ENCODE measurements around the gene FBLL1. TPM values are rescaled to one million over a fixed set of nuclear protein-coding genes. Genes with fewer than 3 reads are reported as not detected.

Gene FBLL1
- under 1 TPM; 0.15 to 0.29 TPM for total RNA-seq

GRCh38 chr5:168528521-168529373 lies at the start of gene FBLL1:
Gene FBLL1, plus strand, starts transcription at chr5:168529305. Its CDS starts 200 bp downstream, at chr5:168529505.
- H3K36me3 Mint-ChIP-seq: peaks cover 15% of the 10 kb centered on the region
- DNase-seq: peak; percentile 40
- H3K27ac Mint-ChIP-seq: no peak within 1 kb of the TSS
- H3K4me1 Mint-ChIP-seq (ENCODE audit: low read depth): peaks cover 10% of the 10 kb centered on the region
- CTCF ChIA-PET: no interaction called here
- POLR2A ChIA-PET: no interaction called here
- no peaks in the 10 kb centered on the region for H3K9me3 Mint-ChIP-seq
- H3K4me3 Mint-ChIP-seq: peak within 1 kb of the TSS; percentile 61
- intact Hi-C loops (cut with micrococcal nuclease): no loop called here
- peaks cover 35% of the 10 kb centered on the region for H3K27me3 Mint-ChIP-seq

DNA sequence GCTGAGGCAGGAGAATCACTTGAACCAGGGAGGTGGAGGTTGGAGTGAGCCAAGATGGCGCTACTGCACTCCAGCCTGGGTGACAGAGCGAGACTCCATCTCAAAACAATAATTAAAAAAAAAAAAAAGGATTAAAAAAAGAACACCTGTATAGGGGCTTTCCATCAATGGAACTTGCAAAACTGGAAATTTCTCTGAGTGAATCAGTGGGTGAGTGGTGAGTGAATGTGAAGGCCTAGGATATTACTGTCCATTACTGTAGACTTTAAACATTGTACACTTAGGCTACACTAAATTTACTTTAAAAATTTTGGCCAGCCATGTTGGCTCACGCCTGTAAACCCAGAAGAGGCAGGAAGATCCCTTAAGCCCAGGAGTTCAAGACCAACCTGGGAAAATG lies 48.5 kb upstream of the FBLL1 start:
- Mint-ChIP-seq H3K4me1 (ENCODE audit: low read depth) (peaks cover 10% of the 10 kb centered on the region), H3K9me3 (no peaks in the 10 kb centered on the region), H3K27ac (no peak overlapping the region), H3K36me3 (no peaks in the 10 kb centered on the region), H3K4me3 (no peak overlapping the region), H3K27me3 (no peaks in the 10 kb centered on the region)
- ChIA-PET CTCF (no interaction called here), POLR2A (no interaction called here)
- intact Hi-C loops (cut with micrococcal nuclease): no loop called here
- no peak for DNase-seq

GRCh38 chr5:168481330-168481788 lies 47.7 kb upstream of the FBLL1 start:
- Mint-ChIP-seq H3K4me1 (ENCODE audit: low read depth) (peaks cover 18% of the 10 kb centered on the region), H3K27me3 (no peaks in the 10 kb centered on the region), H3K27ac (no peak overlapping the region), H3K36me3 (peaks cover 1% of the 10 kb centered on the region), H3K4me3 (no peak overlapping the region), H3K9me3 (no peaks in the 10 kb centered on the region)
- CTCF ChIA-PET: interaction anchor here (1.6 to 1.8 kb wide), 2 partner anchors 19 to 211 kb away, joined by 4 to 6 read pairs; no protein-coding TSS in a partner anchor
- DNase-seq: peak; percentile 13
- intact Hi-C loops (cut with micrococcal nuclease): no loop called here
- POLR2A ChIA-PET: no interaction called here

GRCh38 chr5:168482361-168482760 lies 46.7 kb upstream of the FBLL1 start:
- intact Hi-C loops (cut with micrococcal nuclease): no loop called here
- no peaks in the 10 kb centered on the region for H3K27me3 Mint-ChIP-seq
- H3K9me3 Mint-ChIP-seq: no peaks in the 10 kb centered on the region
- POLR2A ChIA-PET: no interaction called here
- H3K27ac Mint-ChIP-seq: no peak overlapping the region
- H3K4me1 Mint-ChIP-seq (ENCODE audit: low read depth): peaks cover 22% of the 10 kb centered on the region
- CTCF ChIA-PET: interaction anchor here (1.0 to 1.8 kb wide), 3 partner anchors 20 to 213 kb away, joined by 3 to 6 read pairs (median 4); no protein-coding TSS in a partner anchor
- peaks cover 3% of the 10 kb centered on the region for H3K36me3 Mint-ChIP-seq
- no peak for DNase-seq
- H3K4me3 Mint-ChIP-seq: no peak overlapping the region

DNA sequence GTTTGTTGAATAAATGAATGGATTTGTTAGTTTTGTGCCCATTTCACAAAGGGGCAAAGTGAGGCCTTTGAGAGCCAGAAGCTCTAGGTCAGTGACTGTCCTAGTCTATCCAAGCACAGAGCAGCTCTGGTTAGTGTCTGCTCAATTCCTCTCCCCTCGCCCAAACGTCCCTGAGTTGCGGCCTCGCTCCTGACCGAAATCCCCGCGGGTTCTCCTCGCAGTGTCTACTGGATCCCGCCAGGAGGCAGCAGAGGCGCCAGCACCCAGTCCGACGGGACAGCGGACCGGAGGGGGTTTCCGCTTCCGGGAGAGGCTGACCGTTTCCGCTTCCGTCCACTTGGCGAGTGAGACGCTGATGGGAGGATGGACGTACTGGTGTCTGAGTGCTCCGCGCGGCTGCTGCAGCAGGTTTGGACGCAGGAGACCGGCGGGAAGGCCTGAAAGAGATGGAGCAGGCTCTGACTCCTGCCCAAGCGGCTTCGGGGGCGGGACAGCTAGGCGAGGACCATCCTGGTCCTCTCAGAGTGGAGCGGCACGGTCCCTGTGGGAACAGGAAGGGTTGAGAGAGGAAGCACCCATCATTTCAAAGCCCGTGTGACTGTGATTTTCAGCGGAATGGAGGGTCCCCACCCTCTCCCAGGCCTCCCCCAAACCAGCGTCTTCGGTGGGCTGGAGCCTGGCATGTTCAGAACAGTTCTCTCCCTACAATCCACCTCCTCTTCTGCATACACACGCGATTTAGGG lies 42.8 kb upstream of the FBLL1 start, which contains the start of gene RARS1:
TSS of gene RARS1 (plus strand) at position 336 of the 744 bp plus-strand sequence. CDS start at position 364, 28 bp downstream.
- Mint-ChIP-seq H3K36me3 (peaks cover 25% of the 10 kb centered on the region), H3K4me3 (peak within 1 kb of the TSS; percentile 99), H3K4me1 (ENCODE audit: low read depth) (peaks cover 37% of the 10 kb centered on the region)

GRCh38 chr5:168489059-168489458 lies 40.0 kb upstream of the FBLL1 start:
- ChIA-PET CTCF (no interaction called here), POLR2A (no interaction called here)
- Mint-ChIP-seq H3K4me1 (ENCODE audit: low read depth) (peaks cover 35% of the 10 kb centered on the region), H3K36me3 (peaks cover 47% of the 10 kb centered on the region), H3K4me3 (no peak overlapping the region), H3K9me3 (no peaks in the 10 kb centered on the region), H3K27ac (no peak overlapping the region), H3K27me3 (no peaks in the 10 kb centered on the region)
- no peak for DNase-seq
- intact Hi-C loops (cut with micrococcal nuclease): loop anchor here (5.0 kb wide), 1 partner anchor 1823 kb away; no protein-coding TSS in a partner anchor

More for the DNA sequence above, 42.8 kb upstream of the FBLL1 start, which contains the start of gene RARS1:
- ChIA-PET CTCF (interaction anchor here (0.8 to 2.8 kb wide), 5 partner anchors 10 to 217 kb away, joined by 3 to 20 read pairs (median 4); no protein-coding TSS in a partner anchor), POLR2A (interaction anchor here (0.7 to 2.1 kb wide), 2 partner anchors 93 to 185 kb away, joined by 3 to 6 read pairs; partner anchors contain the start of gene PANK3)
- no peaks in the 10 kb centered on the region for H3K9me3 Mint-ChIP-seq
- no peaks in the 10 kb centered on the region for H3K27me3 Mint-ChIP-seq
- intact Hi-C loops (cut with micrococcal nuclease): loop anchor here (1.0 to 5.0 kb wide), 4 partner anchors 93 to 1826 kb away; partner anchors contain the start of genes PANK3 and SPDL1
- peak; percentile 96 for DNase-seq
- peak within 1 kb of the TSS; percentile 89 for H3K27ac Mint-ChIP-seq

DNA sequence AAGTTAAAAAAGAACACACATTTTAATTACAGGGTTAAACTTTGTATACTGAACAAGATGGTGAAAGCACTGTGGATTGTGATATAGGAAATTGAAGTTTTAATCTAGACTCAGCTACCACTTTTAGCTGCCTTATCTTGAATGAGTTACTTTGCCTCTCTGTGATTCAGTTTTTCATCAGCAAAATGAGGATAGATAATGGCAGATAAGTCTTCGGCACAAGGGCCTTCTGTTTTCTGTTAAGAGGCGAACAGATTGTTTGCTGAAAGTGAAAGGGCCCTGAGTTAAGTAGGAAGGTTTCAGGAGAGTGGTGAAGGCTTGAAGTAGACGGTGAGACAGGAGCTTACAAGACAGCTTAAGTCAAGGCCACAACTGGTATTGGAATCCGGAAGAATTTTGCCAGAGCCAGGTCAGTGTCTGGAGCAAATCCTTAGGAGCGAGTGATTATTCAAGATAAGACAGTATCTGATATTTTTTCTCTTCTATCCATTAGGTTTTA lies 35.0 kb upstream of the FBLL1 start:
- H3K4me3 Mint-ChIP-seq: no peak overlapping the region
- DNase-seq: no peak
- H3K36me3 Mint-ChIP-seq: peaks cover 62% of the 10 kb centered on the region
- ChIA-PET CTCF (no interaction called here), POLR2A (no interaction called here)
- H3K27me3 Mint-ChIP-seq: no peaks in the 10 kb centered on the region
- intact Hi-C loops (cut with micrococcal nuclease): no loop called here
- no peaks in the 10 kb centered on the region for H3K9me3 Mint-ChIP-seq
- H3K27ac Mint-ChIP-seq: no peak overlapping the region
- peaks cover 8% of the 10 kb centered on the region for H3K4me1 Mint-ChIP-seq (ENCODE audit: low read depth)

GRCh38 chr5:168502563-168503237 lies 26.4 kb upstream of the FBLL1 start:
- DNase-seq: no peak
- no peaks in the 10 kb centered on the region for H3K27me3 Mint-ChIP-seq
- POLR2A ChIA-PET: no interaction called here
- peaks cover 39% of the 10 kb centered on the region for H3K36me3 Mint-ChIP-seq
- intact Hi-C loops (cut with micrococcal nuclease): no loop called here
- CTCF ChIA-PET: no interaction called here
- no peaks in the 10 kb centered on the region for H3K4me1 Mint-ChIP-seq (ENCODE audit: low read depth)
- H3K4me3 Mint-ChIP-seq: no peak overlapping the region
- H3K27ac Mint-ChIP-seq: no peak overlapping the region
- no peaks in the 10 kb centered on the region for H3K9me3 Mint-ChIP-seq

DNA sequence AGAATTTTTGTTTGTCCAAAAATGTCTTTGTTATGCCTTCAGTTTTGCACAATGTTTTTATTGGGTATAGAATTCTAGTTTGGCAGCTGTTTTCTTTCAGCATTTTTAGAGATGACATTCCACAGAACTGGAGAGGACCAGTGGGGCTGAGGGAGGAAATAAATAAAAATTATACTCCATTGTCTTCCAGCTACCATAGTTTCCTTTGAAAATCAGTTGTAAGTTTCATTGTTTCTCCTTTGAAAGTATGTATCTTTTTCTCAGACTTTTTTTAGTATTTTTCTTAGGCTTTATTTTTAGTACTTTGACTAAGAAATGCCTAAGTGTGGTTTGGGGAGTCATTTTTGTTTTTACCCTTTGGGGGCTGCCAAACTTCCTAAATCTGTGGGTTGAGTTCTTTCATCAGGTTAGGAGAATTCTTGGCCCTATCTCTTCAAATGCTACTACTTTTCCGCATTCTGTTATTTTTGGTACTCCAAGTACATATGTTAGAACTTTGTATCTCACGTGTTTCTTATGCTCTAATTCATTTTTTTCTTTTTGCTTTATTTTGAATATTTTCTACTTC lies 15.2 kb upstream of the FBLL1 start:
- POLR2A ChIA-PET: no interaction called here

DNA sequence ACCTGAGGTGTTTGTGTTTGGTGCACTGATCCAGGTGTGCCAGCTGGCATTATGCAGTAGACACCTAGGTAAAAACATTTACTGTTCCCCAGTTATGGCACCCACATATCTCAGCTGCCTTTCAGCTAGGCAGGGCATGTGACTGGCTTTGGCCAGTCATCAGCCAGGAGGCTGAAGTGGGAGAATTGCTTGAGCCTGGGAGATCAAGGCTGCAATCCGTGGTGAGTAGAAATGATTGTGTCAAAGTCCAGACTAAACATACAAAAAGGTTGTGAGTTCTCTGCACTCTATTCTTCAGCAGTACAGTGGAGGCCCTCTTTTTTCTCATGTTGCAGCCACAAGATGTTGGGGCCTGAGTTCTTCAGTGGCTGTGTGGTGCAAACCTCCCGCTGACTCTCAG lies 3.2 kb upstream of the FBLL1 start:
- H3K36me3 Mint-ChIP-seq: peaks cover 21% of the 10 kb centered on the region
- CTCF ChIA-PET: interaction anchor here (0.7 kb wide), 1 partner anchor 9 kb away, joined by 3 read pairs; no protein-coding TSS in a partner anchor
- no peak overlapping the region for H3K4me3 Mint-ChIP-seq
- peaks cover 21% of the 10 kb centered on the region for H3K27me3 Mint-ChIP-seq
- intact Hi-C loops (cut with micrococcal nuclease): no loop called here
- H3K9me3 Mint-ChIP-seq: no peaks in the 10 kb centered on the region
- POLR2A ChIA-PET: no interaction called here
- peaks cover 10% of the 10 kb centered on the region for H3K4me1 Mint-ChIP-seq (ENCODE audit: low read depth)
- no peak overlapping the region for H3K27ac Mint-ChIP-seq
- no peak for DNase-seq

More for the DNA sequence above, 15.2 kb upstream of the FBLL1 start:
- Mint-ChIP-seq H3K27ac (no peak overlapping the region), H3K36me3 (peaks cover 82% of the 10 kb centered on the region), H3K4me3 (no peak overlapping the region), H3K4me1 (ENCODE audit: low read depth) (no peaks in the 10 kb centered on the region), H3K27me3 (no peaks in the 10 kb centered on the region), H3K9me3 (peaks cover 12% of the 10 kb centered on the region)
- no peak for DNase-seq
- CTCF ChIA-PET: no interaction called here
- intact Hi-C loops (cut with micrococcal nuclease): no loop called here

DNA sequence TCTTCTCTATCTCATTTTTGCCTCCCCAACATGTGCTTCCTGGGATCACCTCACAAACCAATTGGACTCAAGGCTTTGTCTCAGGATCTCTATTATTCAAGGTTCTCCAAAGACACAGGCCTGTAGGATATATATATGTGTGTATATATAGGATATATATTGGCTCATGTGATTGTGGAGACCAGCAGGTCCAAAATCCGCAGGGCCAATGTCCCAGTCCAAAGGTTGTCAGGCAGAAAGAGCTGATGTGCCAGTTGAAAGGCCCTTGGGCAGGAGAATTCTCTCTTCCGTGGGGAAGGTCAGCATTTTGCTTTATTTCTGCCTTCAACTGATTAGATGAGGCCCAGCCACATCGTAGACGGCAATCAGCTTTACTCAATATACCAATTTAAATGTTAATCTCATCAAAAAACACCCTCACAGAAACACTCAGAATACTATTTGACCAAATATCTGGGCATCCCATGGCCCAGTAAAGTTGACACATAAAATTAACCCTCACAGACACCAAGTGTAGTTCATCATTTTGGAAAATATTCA lies 1.3 kb upstream of the FBLL1 start:
- POLR2A ChIA-PET: no interaction called here
- peaks cover 10% of the 10 kb centered on the region for H3K4me1 Mint-ChIP-seq (ENCODE audit: low read depth)
- peaks cover 33% of the 10 kb centered on the region for H3K27me3 Mint-ChIP-seq
- H3K4me3 Mint-ChIP-seq: no peak overlapping the region
- no peaks in the 10 kb centered on the region for H3K9me3 Mint-ChIP-seq
- CTCF ChIA-PET: no interaction called here
- H3K36me3 Mint-ChIP-seq: peaks cover 15% of the 10 kb centered on the region
- intact Hi-C loops (cut with micrococcal nuclease): no loop called here
- DNase-seq: no peak
- no peak overlapping the region for H3K27ac Mint-ChIP-seq
